ENCODE results near the gene ITGAL. TPM values are rescaled to one million over a fixed set of nuclear protein-coding genes. Genes with fewer than 3 reads are reported as not detected.

ITGAL gene
- total RNA-seq, 2 donors from 2014 or later, result not detected

GRCh38 chr16:30481381-30481780 is 8.8 kb downstream of the ITGAL start:
- H3K9me3 ChIP-seq (ENCODE audit: control insufficient read depth, low read length), result no peaks in the 10 kb centered on the region
- Mint-ChIP-seq H3K9me3 (no peaks in the 10 kb centered on the region), H3K27ac (no peak overlapping the region), H3K36me3 (ENCODE audit: low read depth) (no peaks in the 10 kb centered on the region), H3K4me3 (no peak overlapping the region), H3K27me3 (ENCODE audit: insufficient read depth) (peaks cover 23% of the 10 kb centered on the region), H3K4me1 (no peaks in the 10 kb centered on the region)
- WGBS, 2 experiments (ENCODE audit: insufficient coverage in 1 of 2, insufficient read length in 1 of 2), result 92 to 100% methylated on average over 4 to 5 of the region's 5 CpGs
- no peaks in the 10 kb centered on the region for H3K27me3 ChIP-seq (ENCODE audit: control insufficient read depth, insufficient read depth, low read length, poor library complexity, severe bottlenecking)
- no peak overlapping the region for H3K4me3 ChIP-seq (ENCODE audit: low read length)
- no peak overlapping the region for H3K27ac ChIP-seq (ENCODE audit: low read depth, low read length)
- no peak for TF ChIP-seq CTCF (conservative IDR thresholded peaks at IDR 0.05)
- no peak overlapping the region for H3K9ac ChIP-seq (ENCODE audit: extremely low read depth, low read length, poor library complexity, severe bottlenecking)
- DNase-seq, result no peak
- H3K36me3 ChIP-seq (ENCODE audit: control insufficient read depth, insufficient read depth, low read length), result no peaks in the 10 kb centered on the region
- no peaks in the 10 kb centered on the region for H3K4me1 ChIP-seq (ENCODE audit: control insufficient read depth, insufficient read depth, low read length)

GRCh38 chr16:30482366-30482765 is 9.8 kb downstream of the ITGAL start:
- H3K27me3 ChIP-seq (ENCODE audit: control insufficient read depth, insufficient read depth, low read length, poor library complexity, severe bottlenecking), result no peaks in the 10 kb centered on the region
- Mint-ChIP-seq H3K4me1 (no peaks in the 10 kb centered on the region), H3K36me3 (ENCODE audit: low read depth) (no peaks in the 10 kb centered on the region), H3K27ac (no peak overlapping the region), H3K4me3 (no peak overlapping the region), H3K27me3 (ENCODE audit: insufficient read depth) (peaks cover 22% of the 10 kb centered on the region), H3K9me3 (no peaks in the 10 kb centered on the region)
- WGBS, 2 experiments (ENCODE audit: insufficient coverage in 1 of 2, insufficient read length in 1 of 2), result 88 to 97% methylated on average over 3 of the region's 3 CpGs
- H3K9me3 ChIP-seq (ENCODE audit: control insufficient read depth, low read length), result no peaks in the 10 kb centered on the region
- peak; percentile 54 for TF ChIP-seq CTCF (conservative IDR thresholded peaks at IDR 0.05)
- no peak overlapping the region for H3K27ac ChIP-seq (ENCODE audit: low read depth, low read length)
- H3K4me1 ChIP-seq (ENCODE audit: control insufficient read depth, insufficient read depth, low read length), result no peaks in the 10 kb centered on the region
- no peak overlapping the region for H3K4me3 ChIP-seq (ENCODE audit: low read length)
- DNase-seq, result no peak
- H3K36me3 ChIP-seq (ENCODE audit: control insufficient read depth, insufficient read depth, low read length), result no peaks in the 10 kb centered on the region
- H3K9ac ChIP-seq (ENCODE audit: extremely low read depth, low read length, poor library complexity, severe bottlenecking), result no peak overlapping the region

- Histone ChIP-seq H3K9me3 (ENCODE audit: control insufficient read depth, low read length) (no peaks in the 10 kb centered on the region), H3K27ac (ENCODE audit: low read depth, low read length) (no peak overlapping the region), H3K4me3 (ENCODE audit: low read length) (no peak overlapping the region), H3K27me3 (ENCODE audit: control insufficient read depth, insufficient read depth, low read length, poor library complexity, severe bottlenecking) (no peaks in the 10 kb centered on the region), H3K4me1 (ENCODE audit: control insufficient read depth, insufficient read depth, low read length) (no peaks in the 10 kb centered on the region), H3K36me3 (ENCODE audit: control insufficient read depth, insufficient read depth, low read length) (no peaks in the 10 kb centered on the region), H3K9ac (ENCODE audit: extremely low read depth, low read length, poor library complexity, severe bottlenecking) (no peak overlapping the region)
- no peak overlapping the region for H3K4me3 Mint-ChIP-seq
- H3K27me3 Mint-ChIP-seq (ENCODE audit: insufficient read depth), result peaks cover 10% of the 10 kb centered on the region
- no peak overlapping the region for H3K27ac Mint-ChIP-seq
- DNase-seq, result no peak
- H3K4me1 Mint-ChIP-seq, result peaks cover 8% of the 10 kb centered on the region
- no peaks in the 10 kb centered on the region for H3K9me3 Mint-ChIP-seq
- no peak for TF ChIP-seq CTCF (conservative IDR thresholded peaks at IDR 0.05)
- no peaks in the 10 kb centered on the region for H3K36me3 Mint-ChIP-seq (ENCODE audit: low read depth)
Measured at GRCh38 chr16:30484887-30485286, 12.3 kb downstream of the ITGAL start.
